DND-41 (cell line): ENCODE measurements around the gene SOX6.

ENCODE experiments used
- ATAC-seq: fragments of 200-7000 bp; cut with Tn5 transposase; 3 replicates; pipeline ENCODE4 v1.9.1; 2021; ENCODE audit warnings: low read depth; ENCODE audit not compliant: insufficient read depth
- DNase-seq: peaks from one replicate; pipeline ENCODE4 v3.0.0-alpha.2; 2020
- H2AFZ ChIP-seq: 2 replicates; pipeline ENCODE4 v1.6.0; 2012; ENCODE audit warnings: low read depth, low read length
- H3K27ac ChIP-seq: 2 replicates; pipeline ENCODE4 v1.5.1; 2012; ENCODE audit warnings: low read length, inconsistent platforms
- H3K27me3 ChIP-seq: fragments of 200-600 bp; sonication (generic); 2 replicates; pipeline ENCODE4 v1.6.0; 2012; ENCODE audit warnings: low read length, mild to moderate bottlenecking, inconsistent platforms; ENCODE audit not compliant: insufficient read depth, poor library complexity
- H3K36me3 ChIP-seq: 2 replicates; pipeline ENCODE4 v1.5.1; 2012; ENCODE audit warnings: low read length, inconsistent platforms; ENCODE audit not compliant: insufficient read depth
- H3K4me1 ChIP-seq: 2 replicates; pipeline ENCODE4 v1.5.1; 2012; ENCODE audit warnings: mild to moderate bottlenecking, low read length; ENCODE audit not compliant: insufficient read depth
- H3K4me2 ChIP-seq: 2 replicates; pipeline ENCODE4 v1.6.0; 2012; ENCODE audit warnings: mild to moderate bottlenecking, moderate library complexity, low read length, inconsistent platforms; ENCODE audit not compliant: insufficient read depth
- H3K4me3 ChIP-seq, 2 experiments: fragments of 200-600 bp in 1 of 2; shearing (Covaris generic) in 1 of 2; 2 replicates each; pipeline ENCODE4 v1.5.1; 2012 to 2016; ENCODE audit warnings: inconsistent platforms in 2 of 2, low read length in 2 of 2, mild to moderate bottlenecking in 2 of 2, low read depth in 1 of 2, moderate library complexity in 1 of 2
- H3K79me2 ChIP-seq: 2 replicates; pipeline ENCODE4 v1.6.0; 2012; ENCODE audit warnings: low read length, inconsistent platforms; ENCODE audit not compliant: insufficient read depth
- H3K9ac ChIP-seq: 2 replicates; pipeline ENCODE4 v1.6.0; 2012; ENCODE audit warnings: low read depth, mild to moderate bottlenecking, inconsistent platforms, low read length, moderate library complexity
- H3K9me3 ChIP-seq: 2 replicates; pipeline ENCODE4 v1.5.1; 2012; ENCODE audit warnings: low read length, moderate library complexity, mild to moderate bottlenecking, inconsistent platforms; ENCODE audit not compliant: insufficient read depth, severe bottlenecking
- H4K20me1 ChIP-seq: 2 replicates; pipeline ENCODE4 v1.6.0; 2012; ENCODE audit warnings: low read length; ENCODE audit not compliant: insufficient read depth
- CTCF ChIP-seq: IDR thresholded peaks from 2 replicates; pipeline ENCODE4 v1.5.1; 2012; ENCODE audit warnings: borderline replicate concordance, low read length, moderate library complexity, mild to moderate bottlenecking; ENCODE audit not compliant: poor library complexity, severe bottlenecking; ENCODE audit errors: extremely low read depth
- EZH2 ChIP-seq: IDR thresholded peaks from 3 replicates; pipeline ENCODE4 v1.6.1; 2012; ENCODE audit warnings: borderline replicate concordance, low read depth, mild to moderate bottlenecking, moderate library complexity, low read length, inconsistent platforms; ENCODE audit not compliant: severe bottlenecking

SOX6 gene

DNA sequence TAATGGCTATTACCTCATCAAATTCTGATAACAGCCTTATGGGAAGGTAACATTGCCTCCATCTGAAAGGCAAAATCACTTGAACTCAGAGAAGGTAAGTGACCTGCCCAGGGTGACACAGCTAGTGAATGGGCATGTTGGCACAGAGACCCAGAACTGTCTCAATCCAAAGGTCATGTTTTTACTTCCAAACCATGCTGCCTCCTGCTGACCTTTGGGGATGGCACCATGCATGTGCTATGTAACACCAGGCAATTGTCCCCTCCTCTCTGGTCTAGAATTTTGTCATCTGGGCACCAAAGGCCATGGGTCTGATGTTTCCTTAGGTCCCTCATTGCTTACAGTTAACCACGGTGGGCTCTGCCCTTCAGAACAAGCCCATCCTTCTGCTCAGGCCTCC lies 417.4 kb downstream of the SOX6 start:
- Histone ChIP-seq H3K27ac (no peak overlapping the region), H3K79me2 (no peaks in the 10 kb centered on the region), H3K36me3 (no peaks in the 10 kb centered on the region), H2AFZ (no peak overlapping the region), H3K9ac (no peak overlapping the region), H3K4me3 (no peak overlapping the region), H3K4me2 (no peak overlapping the region), H3K9me3 (no peaks in the 10 kb centered on the region), H3K4me1 (no peaks in the 10 kb centered on the region), H3K27me3 (peaks cover 7% of the 10 kb centered on the region), H4K20me1 (no peaks in the 10 kb centered on the region)
- ATAC-seq (no peak), DNase-seq (no peak)
- no peak for TF ChIP-seq CTCF
- no peak for TF ChIP-seq EZH2

DNA sequence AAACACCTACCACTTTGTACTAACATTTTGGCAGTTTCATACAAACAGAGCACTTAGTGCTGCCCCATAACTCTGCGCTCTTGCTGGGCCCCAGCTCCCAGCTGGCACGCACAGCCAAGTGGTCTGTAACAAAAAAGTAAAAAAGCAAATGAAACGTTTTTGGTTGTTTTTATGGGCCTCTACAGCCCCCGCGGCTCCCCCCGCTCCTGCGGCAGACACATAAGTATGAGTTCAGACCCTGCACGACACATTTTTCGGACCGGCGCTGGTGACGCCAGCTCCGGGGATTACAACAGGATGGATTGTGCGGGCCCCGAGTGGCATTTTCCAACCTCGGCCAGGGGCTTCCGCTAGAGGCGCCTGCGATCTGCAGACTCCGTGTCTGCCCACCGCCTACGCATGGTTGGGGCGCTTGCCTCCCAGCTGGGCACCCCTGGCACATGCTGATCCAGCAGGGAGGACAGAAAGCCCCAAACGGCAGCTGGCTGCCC lies 418.2 kb downstream of the SOX6 start:
- Histone ChIP-seq H3K4me1 (no peaks in the 10 kb centered on the region), H3K27me3 (peaks cover 13% of the 10 kb centered on the region), H3K4me3 (no peak overlapping the region), H3K9ac (no peak overlapping the region), H3K27ac (no peak overlapping the region), H3K9me3 (no peaks in the 10 kb centered on the region), H2AFZ (no peak overlapping the region), H3K79me2 (no peaks in the 10 kb centered on the region), H3K4me2 (no peak overlapping the region), H4K20me1 (no peaks in the 10 kb centered on the region), H3K36me3 (no peaks in the 10 kb centered on the region)
- no peak for DNase-seq
- no peak for ATAC-seq
- no peak for TF ChIP-seq CTCF
- no peak for TF ChIP-seq EZH2

DNA sequence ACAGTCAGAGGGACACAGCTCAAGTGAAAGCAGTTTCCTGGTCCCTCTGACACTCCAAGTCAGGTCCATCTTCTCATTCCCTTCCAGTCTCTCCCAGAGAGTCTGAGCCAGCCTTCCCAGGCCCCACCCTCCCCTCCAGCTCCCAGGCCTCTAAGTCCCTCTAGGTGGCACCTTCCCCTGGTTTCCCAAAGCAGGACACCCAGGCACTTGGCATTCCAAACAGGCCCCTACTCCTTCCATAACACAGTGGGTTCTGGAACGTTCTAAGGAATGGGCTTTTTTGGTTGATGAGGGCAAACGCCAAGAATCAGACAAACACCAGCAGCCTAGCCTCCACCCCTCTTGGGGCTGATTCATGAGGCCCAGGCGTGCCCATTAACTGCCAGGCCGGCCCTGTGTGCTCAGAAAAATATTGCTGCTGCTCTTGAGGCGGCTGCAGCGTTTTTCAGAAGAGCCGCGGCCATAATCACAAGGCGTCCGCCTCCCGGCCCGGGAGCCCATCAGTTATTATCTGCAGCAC lies 418.7 kb downstream of the SOX6 start:
- no peak overlapping the region for H2AFZ ChIP-seq

More for the DNA sequence above, 418.7 kb downstream of the SOX6 start:
- no peak for ATAC-seq
- Histone ChIP-seq H3K9ac (no peak overlapping the region), H3K4me3 (no peak overlapping the region), H3K36me3 (no peaks in the 10 kb centered on the region), H3K27ac (no peak overlapping the region), H3K27me3 (peaks cover 13% of the 10 kb centered on the region), H3K4me2 (no peak overlapping the region), H3K79me2 (no peaks in the 10 kb centered on the region), H3K9me3 (no peaks in the 10 kb centered on the region), H4K20me1 (no peaks in the 10 kb centered on the region), H3K4me1 (no peaks in the 10 kb centered on the region)
- TF ChIP-seq CTCF (no peak), EZH2 (no peak)
- DNase-seq, result no peak
